Activated CD8-positive, alpha-beta memory T cell treated with anti-CD3 and anti-CD28 coated beads, Interleukin-2, amount 50 U/mL, for 24 hours (primary cell): ENCODE results near the gene ASIC3.
A peak's percentile ranks its signal among the peaks of the same experiment; 100 is the strongest.

Experiments used
- DNase-seq: peaks from one replicate; pipeline ENCODE4 v3.0.0-alpha.2; 2020; ENCODE audit errors: extremely low read depth

The ASIC3 gene

DNA sequence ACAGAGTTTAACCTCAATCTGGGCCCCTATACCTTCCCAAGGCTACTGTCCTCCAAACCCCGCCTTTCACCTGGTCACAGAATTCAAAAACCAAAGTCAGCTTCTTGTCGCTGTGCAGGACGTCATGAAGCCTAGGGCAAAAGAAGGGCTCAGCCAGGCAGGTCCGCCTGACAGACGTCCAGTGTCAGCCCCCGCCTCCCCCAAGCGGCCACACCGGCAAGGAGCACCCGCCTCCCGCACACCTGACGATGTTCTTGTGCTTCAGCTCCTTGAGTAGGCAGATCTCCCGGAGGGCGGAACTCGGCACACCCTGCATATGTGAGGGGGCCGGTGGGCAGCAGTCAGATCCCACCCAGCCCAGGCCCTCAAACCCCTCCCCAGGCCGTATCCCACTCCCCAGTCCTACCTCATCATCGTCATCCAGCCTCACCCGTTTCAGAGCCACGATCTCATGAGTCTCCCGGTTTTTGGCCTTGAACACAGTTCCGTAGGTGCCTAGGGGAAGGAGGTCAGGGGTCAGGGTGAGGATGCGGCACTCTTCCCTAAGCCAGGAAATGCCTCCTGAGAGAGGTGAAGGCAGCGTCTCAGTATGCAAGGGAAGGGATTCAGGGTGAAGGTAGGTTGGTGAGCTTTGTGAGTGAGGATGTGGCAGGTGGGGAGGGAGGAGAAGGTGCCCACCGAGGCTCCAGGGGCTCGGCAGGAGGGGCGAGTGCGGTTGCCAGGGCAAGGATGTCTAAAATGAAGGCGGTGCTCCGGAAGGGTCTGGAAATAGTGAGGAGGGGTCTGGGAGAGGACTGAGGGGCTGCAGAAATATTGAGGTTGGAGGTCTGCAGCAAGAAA, 8.6 kb downstream of the ASIC3 start:
- no peak for DNase-seq

DNA sequence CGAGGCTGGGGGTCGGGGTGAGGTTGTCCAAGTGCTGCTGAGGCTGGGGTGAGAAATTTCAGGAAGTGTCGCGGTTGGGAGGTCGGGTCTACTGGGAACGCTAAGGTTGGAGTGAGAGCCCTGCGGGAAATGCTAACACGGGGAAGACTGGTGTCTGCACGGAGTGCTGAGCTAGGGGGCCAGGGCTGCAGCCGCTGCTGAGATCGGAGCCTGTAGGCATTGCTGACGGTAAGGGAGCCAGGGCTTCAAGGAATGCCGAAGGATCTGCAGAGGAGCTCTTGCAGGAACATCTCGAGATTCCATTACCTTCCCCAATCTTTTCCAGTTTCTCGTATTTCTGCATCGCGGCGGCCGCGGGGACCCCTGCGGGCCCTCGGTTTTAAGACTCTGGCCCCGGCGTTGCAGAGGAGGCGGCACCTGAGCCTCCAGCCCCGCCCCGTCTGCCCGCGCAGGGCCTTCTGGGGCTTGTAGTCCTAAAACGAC, 9.2 kb downstream of the ASIC3 start, which contains the start of gene CDK5:
CDK5 (minus strand) TSS at position 392 of the 483 bp plus-strand sequence; CDS start at position 343, 49 bp downstream.
- DNase-seq: no peak

DNA sequence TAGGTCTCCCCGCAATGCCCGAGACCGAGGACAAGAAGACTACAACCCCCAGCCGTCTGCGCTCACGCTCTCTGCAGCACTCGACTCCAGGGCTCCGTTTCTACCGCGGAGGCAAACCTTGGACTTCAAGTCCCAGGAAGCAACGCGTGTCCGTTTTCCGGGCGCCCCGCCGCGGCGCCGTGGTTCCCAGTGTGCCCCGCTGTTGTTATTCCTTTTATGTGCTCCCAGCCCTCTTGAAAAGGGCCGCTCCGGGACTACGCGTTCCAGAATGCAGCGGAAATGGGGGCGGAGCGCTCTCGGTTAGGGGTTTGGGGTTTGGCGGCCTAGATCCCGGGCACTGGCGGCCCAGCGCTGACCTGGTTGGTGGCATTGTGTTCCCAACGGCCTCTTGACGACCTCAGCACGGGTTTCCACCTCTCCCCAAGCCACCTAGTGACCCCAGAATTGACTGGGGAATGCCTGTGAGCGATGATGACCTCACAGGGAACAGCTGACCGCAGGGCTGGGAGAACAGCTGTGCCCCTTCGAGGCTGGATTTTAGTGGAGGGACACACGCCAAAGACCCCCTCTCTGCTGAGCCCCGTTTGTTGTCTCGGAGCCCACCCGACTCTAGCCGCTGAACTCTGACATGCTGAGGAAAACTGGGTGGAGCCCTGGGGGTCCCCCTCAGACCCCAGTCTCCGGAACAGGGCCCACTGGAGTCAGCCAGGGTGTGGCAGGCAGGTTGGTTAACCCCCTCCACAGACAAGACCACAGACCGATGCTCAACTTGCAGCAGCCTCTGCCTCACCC, 9.9 kb downstream of the ASIC3 start:
- peak; percentile 94 for DNase-seq

DNA sequence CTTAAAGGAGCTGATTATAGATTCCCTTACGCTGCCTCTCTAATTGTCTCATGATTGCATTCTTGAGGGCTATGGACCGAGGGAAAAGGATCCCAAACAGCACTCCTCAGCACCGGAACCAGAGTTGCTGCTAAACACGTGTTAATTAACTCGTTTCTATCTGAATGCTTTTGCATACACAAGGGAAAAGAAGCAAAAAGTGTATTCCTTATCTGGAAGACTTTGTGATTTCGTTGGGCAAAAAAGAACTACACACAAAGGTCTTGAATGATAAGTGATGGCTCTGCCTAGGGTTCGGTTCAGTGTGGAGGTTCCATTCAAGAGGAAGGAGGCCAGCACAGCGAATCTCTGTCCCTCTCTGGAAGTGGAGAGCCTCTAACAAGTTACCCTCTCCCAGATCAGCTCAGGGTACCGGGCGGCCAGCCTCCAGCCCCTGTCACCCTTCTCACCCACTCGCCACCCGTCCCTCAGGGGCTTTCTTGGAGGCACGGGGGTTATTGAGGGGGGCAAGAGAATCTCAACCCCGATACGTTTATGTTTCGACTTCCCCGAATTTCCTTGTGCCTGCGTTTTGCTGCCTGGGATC, 10.5 kb downstream of the ASIC3 start:
- DNase-seq: no peak

DNA sequence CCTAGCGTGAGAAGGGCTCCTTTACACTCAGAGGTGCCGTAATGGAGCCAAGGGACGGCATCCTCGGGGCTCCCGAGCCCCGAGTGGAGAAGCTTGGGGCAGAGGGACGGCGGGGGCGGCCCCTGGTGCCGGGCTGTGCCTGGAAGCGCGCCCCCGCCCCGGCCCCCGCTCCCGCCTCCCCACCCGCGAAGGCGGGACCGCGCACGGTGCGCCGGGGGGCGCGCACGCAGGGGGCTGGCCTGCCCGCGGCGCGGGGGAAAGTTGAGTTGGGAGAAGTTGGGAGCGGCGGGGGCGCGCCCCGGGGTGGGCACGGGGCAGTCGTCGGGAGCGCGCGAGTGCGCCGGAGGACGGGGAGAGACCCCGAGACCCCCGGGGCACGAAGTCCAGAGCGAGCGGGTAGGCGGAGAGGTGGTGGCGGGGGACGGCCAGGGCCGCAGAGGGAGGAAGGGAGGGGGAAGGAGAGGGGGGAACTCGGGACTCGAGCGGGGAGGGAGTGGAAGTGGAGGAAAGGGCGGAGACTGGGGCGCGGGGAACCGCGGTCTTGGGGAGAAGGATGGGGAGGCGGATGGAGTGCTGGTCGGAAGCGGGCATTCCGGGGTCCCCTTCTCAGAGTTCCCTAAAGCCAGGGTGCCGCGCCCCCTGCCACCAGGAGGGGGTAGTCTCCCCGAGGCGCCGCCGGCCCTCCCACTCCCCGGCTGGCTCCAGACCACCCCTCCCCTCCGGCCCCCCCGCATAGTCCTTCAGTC, 11.2 kb downstream of the ASIC3 start, which contains the start of gene SLC4A2:
SLC4A2 (plus strand) TSS at position 223 of the 746 bp plus-strand sequence. CDS start 2,399 bp downstream, outside the sequence.
- no peak for DNase-seq

DNA sequence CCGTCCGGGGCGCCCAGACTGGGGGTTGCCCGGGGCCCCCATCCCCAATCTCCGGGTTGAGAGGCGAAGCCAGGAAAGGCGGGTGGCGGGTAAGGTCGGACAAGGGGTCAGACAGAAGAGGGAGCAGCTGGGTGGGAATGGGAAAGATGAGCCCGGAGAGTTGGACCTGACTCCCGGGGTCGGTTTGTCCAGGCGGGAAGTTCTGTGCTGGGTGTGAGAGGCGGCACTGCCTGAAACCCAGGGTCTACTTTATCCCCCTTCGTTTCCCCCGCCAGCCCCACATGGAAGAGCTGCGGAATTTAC, 11.7 kb downstream of the ASIC3 start:
- DNase-seq: no peak

DNA sequence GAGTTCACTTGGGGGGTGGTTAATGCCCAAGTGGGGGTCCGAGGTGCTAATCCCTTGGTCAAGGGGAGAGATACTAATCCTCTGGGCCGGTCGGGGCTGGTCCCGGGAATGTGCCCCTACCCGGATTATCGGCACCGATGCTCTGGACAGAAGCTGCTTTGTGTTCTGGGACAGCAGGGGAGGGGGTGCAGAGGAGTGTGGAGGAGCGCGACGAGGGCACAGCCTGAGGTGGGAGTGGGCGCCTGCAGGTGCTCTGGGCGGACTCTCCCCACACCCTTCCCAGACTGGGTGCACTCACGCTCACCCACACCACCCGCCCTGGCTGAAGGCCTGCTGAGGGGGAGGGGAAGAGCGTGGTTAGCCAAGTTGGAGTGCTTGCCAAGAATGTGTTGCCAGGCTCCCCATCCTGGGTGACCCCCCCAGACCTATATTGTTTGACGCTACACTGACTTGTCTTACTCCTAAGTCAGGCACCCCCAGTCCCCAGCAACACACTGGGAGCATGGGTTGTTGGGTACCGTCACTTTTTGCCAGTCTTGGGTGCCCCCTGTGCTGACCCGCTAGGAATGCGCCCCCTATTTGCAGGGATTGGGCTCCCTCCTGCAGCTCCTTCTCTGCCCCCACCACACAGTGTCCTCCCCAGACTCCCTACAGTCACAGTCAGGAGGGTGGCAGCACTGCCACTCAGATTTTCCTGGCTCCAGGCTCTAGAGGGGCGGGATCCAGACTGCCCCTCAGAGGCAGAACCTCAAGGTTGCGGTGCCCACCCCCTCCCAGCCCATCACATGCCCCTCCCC, 12.3 kb downstream of the ASIC3 start:
- no peak for DNase-seq

DNA sequence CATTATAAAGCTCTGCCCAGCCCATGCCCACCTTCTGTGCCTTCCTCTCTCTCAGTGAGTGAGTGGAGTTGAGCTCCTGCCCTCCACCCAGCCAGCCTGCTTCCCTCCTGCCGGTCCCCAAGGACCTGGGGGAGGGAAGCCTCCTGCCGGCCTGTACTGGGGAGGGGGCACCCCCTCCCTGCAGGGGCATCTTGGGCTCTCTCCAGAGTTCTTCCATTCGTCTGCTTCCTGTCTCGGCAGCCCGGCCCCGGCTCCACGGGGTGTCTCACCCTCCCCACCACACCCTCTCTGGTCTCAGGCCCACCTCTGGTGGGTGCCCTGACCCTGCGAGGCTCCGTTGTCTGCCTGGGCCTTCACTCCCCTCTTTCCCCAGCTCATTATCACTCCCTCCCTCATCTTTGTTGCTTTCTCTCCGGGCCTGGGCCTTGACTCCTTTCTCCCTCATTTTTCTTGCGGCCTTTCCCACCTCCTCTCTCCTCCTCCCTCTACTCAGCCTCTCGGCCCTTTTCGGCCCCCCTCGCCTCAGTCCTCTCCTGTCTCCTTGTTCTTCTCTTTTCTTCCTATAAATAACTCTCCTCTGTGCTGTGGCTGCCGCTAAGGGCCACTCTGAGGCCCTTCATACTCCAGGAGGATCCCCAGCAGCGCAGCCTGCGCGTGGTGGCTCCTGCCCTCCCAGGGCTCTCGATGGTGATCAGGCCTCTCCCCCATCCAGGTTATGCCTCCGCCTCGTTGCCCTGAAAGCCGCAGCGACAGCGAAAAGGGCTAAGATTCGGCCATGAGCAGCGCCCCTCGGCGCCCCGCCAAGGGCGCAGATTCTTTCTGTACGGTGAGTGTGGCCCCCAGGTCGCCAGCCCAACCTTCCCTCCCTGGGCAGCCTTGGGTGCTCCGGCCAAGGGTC, 13.1 kb downstream of the ASIC3 start:
- DNase-seq: no peak

DNA sequence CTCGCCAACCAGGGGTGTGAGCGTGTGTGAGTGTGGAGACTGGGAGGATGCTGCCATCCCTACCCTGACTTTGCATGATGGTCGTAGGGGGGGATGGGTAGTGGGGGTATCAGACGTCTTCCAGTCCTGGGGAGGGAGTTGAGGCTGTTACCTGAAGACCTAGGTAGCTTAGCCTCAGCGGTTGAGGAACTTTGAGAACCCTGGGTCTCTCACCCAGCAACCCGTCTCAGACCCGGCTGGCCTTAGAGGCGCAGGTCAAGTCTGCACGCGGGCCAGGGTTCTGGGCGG, 13.7 kb downstream of the ASIC3 start:
- no peak for DNase-seq

DNA sequence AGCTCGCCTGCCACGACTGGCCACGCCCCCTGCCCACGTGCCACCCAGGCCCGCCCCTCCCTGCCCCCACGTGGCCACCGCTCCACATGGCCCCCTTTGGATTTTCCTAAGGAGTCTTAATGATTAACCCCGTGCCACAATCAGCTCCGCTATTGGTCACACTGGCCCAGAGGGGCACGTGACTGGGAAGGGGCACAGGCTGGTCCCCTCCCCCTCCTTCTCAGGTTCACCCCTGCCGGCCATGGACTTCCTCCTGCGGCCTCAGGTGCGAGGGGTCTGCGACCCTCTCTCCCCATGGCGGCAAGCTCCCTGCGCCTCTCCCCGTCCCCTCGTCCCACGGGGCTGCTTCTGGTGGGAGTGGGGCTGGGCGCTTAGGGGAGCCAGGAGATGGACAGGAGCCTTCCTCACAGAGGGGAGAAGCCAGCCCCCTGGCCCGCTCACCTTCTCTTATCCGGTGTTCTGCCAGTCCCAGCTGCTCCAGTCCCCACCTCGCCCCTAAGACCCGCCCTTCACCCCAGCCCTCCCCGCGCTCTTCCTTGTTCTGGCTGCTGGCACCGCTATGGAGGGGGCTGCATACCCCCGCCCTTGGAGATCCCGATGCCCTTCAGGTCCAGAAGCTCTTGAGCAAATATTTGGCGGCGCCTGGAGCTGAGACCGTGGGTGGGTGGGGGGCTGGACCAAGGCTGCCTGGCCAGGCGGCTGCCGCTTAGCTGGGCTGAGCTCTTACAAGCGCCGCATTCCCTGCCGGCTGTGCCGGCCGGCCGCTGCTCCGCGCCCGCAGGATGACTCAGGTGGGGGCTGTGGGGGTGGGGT, 14.3 kb downstream of the ASIC3 start:
- DNase-seq: no peak

DNA sequence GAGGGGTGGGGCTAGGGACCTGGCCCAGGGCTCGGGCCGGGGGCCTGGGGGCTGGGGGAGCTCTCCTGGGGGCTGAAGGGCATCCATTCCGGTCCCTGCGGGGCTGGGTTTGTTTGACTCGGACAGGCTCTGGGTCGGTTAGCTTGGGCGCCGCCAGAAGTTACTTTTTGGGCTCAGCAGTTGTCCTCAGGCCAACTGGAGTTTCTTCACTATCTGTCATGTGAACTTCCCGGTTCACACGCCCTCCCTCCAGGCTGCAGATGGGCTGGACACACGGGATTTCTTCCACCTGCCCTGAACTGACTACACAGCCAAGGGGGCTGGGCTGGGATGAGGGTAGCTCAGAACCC, 14.9 kb downstream of the ASIC3 start:
- DNase-seq: no peak

DNA sequence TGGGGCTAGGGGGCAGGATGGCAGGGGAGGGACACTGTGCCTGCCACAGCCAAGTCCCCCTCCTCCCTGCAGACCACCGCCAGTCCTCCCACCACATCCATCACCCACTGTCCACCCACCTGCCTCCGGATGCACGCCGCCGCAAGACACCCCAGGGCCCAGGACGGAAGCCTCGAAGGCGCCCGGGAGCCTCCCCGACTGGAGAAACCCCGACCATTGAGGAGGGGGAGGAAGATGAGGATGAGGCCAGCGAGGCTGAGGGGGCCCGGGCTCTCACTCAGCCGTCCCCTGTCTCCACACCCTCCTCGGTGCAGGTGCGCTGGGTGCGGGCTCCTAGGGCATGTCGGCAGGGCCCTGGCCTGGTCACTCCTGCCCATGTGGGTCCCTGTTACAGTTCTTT, 16.1 kb downstream of the ASIC3 start:
- no peak for DNase-seq

DNA sequence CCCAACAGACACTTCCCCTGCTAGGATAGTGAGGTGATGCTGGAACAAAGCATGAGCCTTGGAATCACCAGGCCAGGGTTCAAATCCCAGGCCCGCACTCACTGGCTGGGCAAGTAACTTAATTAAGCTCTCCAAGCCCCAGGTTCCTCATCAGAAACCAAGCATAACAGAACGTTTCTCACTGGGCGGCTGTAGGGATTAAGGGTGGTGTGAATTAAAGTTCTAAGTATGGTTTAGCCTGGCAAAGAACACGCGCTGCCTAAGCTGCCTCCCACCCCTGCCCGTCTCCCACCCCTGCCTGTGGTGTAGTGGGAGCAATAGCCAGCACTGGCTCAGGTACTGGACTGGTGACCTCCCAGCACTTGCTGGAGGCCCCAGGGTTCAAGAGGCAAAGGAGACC, 16.7 kb downstream of the ASIC3 start:
- no peak for DNase-seq

DNA sequence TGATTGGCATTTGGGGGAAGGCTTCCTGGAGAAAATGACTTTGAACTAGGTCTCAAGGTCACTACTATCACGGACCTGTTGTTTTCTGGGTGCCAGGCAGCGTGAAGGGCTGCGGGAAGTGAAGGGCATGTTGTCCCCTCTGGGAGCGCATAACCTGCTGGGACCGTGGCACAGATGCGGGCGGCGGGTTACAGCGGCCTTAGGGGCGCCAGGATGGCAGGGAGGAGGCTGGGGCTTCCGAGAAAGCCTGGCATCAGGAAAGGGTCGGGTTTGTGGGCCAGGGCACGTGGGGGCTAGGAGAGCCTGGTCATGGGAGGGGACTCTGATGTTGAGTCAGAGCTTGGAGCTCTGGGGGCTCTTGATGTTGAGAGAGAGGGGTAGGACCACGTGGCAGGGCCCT, 17.2 kb downstream of the ASIC3 start:
- no peak for DNase-seq

DNA sequence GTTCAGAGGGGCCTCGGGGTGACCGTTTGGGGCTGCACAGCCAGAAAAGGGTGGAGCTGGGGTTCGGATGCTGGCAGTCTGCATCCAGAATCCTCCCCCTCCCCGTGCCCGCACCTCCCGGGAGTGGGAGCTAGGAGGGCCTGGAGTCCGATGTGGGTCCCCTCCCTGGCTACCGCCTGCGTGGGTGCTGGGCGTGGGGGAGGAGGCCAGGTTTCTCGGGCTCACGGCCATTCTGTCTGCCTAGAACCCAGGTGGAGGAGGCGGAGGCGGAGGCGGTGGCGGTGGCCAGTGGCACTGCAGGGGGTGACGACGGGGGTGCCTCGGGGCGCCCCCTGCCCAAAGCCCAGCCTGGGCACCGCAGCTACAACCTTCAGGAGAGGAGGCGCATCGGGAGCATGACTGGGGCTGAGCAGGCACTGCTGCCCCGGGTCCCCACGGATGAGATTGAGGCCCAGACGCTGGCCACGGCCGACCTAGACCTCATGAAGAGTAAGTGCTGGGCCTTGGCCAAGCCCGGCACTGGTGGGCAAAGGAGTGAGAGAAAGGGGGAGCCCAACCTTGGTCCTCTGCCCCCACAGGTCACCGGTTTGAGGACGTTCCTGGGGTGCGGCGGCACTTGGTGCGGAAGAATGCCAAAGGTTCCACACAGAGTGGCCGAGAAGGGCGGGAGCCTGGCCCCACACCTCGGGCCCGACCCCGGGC, 18.1 kb downstream of the ASIC3 start:
- DNase-seq: no peak

DNA sequence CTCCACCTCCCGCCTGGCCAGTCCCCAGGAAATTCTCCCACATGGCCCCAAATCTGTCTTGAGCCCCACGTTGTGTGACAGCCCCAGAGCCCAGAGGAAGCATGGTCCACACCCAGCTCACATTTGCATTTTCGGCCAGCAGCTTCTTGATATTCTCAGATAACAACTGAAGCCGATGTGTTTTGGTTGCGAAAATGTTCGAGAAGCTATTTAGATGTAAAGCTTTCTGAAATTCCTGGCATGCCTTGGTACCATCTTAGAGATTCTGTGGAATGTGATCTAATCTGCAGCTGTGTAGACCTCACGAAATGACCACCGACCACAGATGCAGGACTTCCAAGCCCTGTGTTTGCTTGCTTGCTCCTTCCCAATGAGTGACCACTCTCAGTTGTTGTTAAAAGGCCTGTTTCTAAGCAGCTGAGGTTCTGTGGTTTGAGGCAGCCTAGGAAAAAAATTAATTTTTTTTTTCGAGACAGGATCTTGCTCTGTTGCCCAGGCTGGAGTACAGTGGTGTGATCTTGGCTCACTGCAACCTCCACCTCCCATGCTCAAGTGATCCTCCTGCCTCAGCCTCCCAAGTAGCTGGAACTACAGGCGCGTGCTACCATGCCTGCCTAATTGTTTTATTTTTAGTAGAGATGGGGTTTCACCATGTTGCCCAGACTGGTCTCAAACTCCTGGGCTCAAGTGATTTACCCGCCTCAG, 19.9 kb downstream of the ASIC3 start:
- no peak for DNase-seq

DNA sequence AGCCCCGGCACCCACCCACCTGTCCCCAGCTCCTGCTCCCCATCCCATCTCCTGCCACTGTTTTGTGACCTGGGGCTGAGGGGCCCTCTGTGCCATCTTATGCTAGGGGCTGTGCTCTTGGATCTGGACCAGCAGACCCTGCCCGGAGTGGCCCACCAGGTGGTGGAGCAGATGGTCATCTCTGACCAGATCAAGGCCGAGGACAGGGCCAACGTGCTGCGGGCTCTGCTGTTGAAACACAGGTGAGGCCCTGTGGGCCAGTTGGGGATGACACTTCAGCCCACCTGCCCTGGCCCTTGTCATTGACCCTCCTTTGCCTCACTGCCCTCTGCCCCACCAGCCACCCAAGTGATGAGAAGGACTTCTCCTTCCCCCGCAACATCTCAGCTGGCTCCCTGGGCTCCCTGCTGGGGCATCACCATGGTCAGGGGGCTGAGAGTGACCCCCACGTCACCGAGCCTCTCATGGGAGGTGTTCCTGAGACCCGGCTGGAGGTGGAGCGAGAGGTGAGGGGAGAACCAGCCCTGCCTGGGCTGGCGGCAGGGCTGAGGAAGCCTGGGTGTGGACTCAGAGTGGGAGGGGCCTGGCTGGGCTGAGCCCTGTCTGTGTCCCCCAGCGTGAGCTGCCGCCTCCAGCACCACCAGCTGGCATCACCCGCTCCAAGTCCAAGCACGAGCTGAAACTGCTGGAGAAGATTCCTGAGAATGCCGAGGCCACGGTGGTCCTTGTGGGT, 21.7 kb downstream of the ASIC3 start:
- no peak for DNase-seq
